ENCODE measurements around the gene NLRP9. TPM values are rescaled to one million over a fixed set of nuclear protein-coding genes. Genes with fewer than 3 reads are reported as not detected.

NLRP9 gene
- total RNA-seq, 1 donor from 2014 or later = not detected

DNA sequence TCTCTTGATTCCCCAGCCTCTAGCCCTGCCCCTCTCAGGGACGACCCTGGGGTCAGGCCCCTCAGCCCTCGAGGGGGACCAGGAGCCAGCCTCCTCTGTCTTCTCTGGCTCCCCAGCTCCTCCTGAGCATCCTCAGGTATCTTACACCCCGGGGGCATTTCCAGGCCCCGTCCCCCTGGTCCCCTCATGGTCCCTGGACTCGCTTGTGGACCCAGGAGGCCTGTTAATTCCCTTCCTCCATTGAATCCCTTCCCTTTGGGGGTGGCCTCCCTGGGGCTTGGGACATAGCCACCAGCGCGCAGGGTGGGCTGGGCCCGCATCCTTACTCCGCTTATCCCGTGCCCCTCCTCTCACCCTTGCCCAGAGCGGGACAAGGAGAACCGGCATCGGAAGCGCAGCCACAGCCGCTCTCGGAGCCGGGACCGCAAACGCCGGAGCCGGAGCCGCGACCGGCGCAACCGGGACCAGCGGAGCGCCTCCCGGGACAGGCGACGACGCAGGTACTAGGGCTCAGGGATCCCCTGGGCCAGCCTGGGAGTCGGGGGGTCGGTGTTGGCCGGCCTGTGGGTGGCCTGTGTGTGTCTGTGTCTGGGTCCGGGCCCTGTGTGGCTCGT, 79.2 kb downstream of the NLRP9 start:
- FAIRE-seq (no peak), DNase-seq (ENCODE audit: low spot score in 2 of 2) (no peak)

Small RNA genes lying within 50 kb of the gene (small RNA-seq; reads per million reads assigned to genes)
- gene AC010525.2 = not detected

Other genes starting within 250 kb of the NLRP9 start
- under 0.01 TPM for gene SSC5D, start 250.0 kb downstream of the NLRP9 start, total RNA-seq
- 0.41 TPM for gene SBK2, start 201.3 kb downstream of the NLRP9 start, total RNA-seq
- gene SBK3, start 192.9 kb downstream of the NLRP9 start, total RNA-seq = not detected
- 3.7 TPM for gene ZNF579, start 157.6 kb downstream of the NLRP9 start, total RNA-seq
- gene FIZ1, start 138.9 kb downstream of the NLRP9 start, total RNA-seq = 3.3 TPM
- 2.9 TPM for gene ZNF524, start 138.1 kb downstream of the NLRP9 start, total RNA-seq
- 1.2 TPM for gene ZNF865, start 132.8 kb downstream of the NLRP9 start, total RNA-seq
- 4.5 TPM for gene ZNF784, start 113.8 kb downstream of the NLRP9 start, total RNA-seq
- gene ZNF580, start 97.4 kb downstream of the NLRP9 start, total RNA-seq = 2.4 TPM
- gene ZNF581, start 94.8 kb downstream of the NLRP9 start, total RNA-seq = 6.5 TPM
- 9.4 TPM for gene CCDC106, start 90.2 kb downstream of the NLRP9 start, total RNA-seq
- 70.1 TPM for gene U2AF2, start 83.4 kb downstream of the NLRP9 start, total RNA-seq
- 16.7 TPM for gene EPN1, start 63.2 kb downstream of the NLRP9 start, total RNA-seq
- not detected for gene RFPL4A, start 20.7 kb upstream of the NLRP9 start, total RNA-seq
- gene RFPL4AL1, start 30.7 kb upstream of the NLRP9 start, total RNA-seq = not detected
- not detected for gene NLRP11, start 93.6 kb upstream of the NLRP9 start, total RNA-seq
- gene NLRP4, start 98.1 kb upstream of the NLRP9 start, total RNA-seq = not detected
- gene NLRP13, start 193.9 kb upstream of the NLRP9 start, total RNA-seq = not detected
- gene NLRP8, start 209.4 kb upstream of the NLRP9 start, total RNA-seq = not detected
- not detected for gene NLRP5, start 248.4 kb upstream of the NLRP9 start, total RNA-seq